GM12878 (cell line): ENCODE measurements around the gene IGIP.

ENCODE experiments used
- CREM ChIP-seq: IDR thresholded peaks from 2 replicates; pipeline ENCODE4 v1.6.1; 2014; ENCODE audit warnings: antibody characterized with exemption, low read depth
- FOXM1 ChIP-seq: IDR thresholded peaks from 2 replicates; pipeline ENCODE4 v1.6.1; 2012; ENCODE audit warnings: low read depth, mild to moderate bottlenecking, inconsistent platforms, low read length, moderate library complexity
- GABPA ChIP-seq: IDR thresholded peaks from 2 replicates; pipeline ENCODE4 v1.6.1; 2014; ENCODE audit warnings: antibody characterized with exemption, low read depth, mild to moderate bottlenecking, inconsistent platforms
- IKZF2 ChIP-seq, 2 experiments: fragments of 450-650 bp; IDR thresholded peaks; 2 replicates each; pipeline ENCODE4 v1.6.1; 2017; ENCODE audit warnings: mild to moderate bottlenecking in 2 of 2, moderate library complexity in 2 of 2
- MXI1 ChIP-seq: fragments of 150-350 bp; IDR thresholded peaks from 2 replicates; pipeline ENCODE4 v1.6.1; 2011; ENCODE audit warnings: low read depth, mild to moderate bottlenecking, inconsistent platforms, low read length, improper control_type of control experiment
- POLR2AphosphoS5 ChIP-seq: IDR thresholded peaks from 2 replicates; pipeline ENCODE4 v1.6.1; 2011; ENCODE audit warnings: mild to moderate bottlenecking, low read length, inconsistent platforms
- SIN3A ChIP-seq: IDR thresholded peaks from 2 replicates; pipeline ENCODE4 v1.6.1; 2012; ENCODE audit warnings: low read depth, low read length, improper control_type of control experiment
- TAF1 ChIP-seq: IDR thresholded peaks from 2 replicates; pipeline ENCODE4 v1.6.1; 2011; ENCODE audit warnings: mild to moderate bottlenecking, low read depth, low read length, borderline replicate concordance
- ZNF217 ChIP-seq: fragments of 450-650 bp; IDR thresholded peaks from 2 replicates; pipeline ENCODE4 v1.6.1; 2017; ENCODE audit warnings: antibody characterized with exemption, mild to moderate bottlenecking
- TF ChIP-seq, protein P1 (sequence below), 3 experiments: IDR thresholded peaks in 2 of 3; conservative IDR thresholded peaks in 1 of 3; 2 replicates each; pipeline ENCODE4 v1.5.1; 2011; ENCODE audit warnings: low read depth in 3 of 3, low read length in 3 of 3, mild to moderate bottlenecking in 3 of 3, control low read depth in 2 of 3, moderate library complexity in 2 of 3, inconsistent platforms in 1 of 3, mixed read lengths in 1 of 3; ENCODE audit not compliant: control insufficient read depth in 2 of 3, insufficient read depth in 1 of 3; ENCODE audit errors: extremely low read depth in 1 of 3
- TF ChIP-seq, protein P2 (sequence below): IDR thresholded peaks from 2 replicates; pipeline ENCODE4 v1.6.1; 2011; ENCODE audit warnings: low read depth, mild to moderate bottlenecking, low read length, moderate library complexity, borderline replicate concordance; ENCODE audit errors: extremely low read depth
- TF ChIP-seq, protein P3 (sequence below): IDR thresholded peaks from 2 replicates; pipeline ENCODE4 v1.6.1; 2012; ENCODE audit warnings: mild to moderate bottlenecking, low read depth, low read length

DNA sequence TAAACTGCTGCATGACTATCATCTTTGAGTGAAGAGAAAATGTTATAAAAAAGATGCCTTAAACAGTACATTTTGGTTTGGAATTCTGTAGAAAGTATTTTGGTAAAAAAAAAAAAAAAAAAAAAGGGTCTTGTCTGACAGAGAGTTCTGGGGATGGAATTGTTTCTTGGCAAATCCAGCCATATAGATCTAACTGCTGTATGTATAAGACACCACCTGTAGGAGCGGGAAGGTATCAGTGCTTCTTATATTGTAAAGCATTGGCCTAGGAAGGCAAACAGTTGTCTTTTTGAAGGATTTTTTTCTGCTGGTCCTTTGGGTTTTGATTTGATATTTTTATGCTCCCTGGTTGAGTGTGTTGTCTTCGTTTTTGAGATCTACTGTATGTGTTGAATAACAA, 9.0 kb upstream of the IGIP start:
- no peak for TF ChIP-seq IKZF2 (IDR thresholded peaks at IDR 0.05)
- TF ChIP-seq, protein P1, sequence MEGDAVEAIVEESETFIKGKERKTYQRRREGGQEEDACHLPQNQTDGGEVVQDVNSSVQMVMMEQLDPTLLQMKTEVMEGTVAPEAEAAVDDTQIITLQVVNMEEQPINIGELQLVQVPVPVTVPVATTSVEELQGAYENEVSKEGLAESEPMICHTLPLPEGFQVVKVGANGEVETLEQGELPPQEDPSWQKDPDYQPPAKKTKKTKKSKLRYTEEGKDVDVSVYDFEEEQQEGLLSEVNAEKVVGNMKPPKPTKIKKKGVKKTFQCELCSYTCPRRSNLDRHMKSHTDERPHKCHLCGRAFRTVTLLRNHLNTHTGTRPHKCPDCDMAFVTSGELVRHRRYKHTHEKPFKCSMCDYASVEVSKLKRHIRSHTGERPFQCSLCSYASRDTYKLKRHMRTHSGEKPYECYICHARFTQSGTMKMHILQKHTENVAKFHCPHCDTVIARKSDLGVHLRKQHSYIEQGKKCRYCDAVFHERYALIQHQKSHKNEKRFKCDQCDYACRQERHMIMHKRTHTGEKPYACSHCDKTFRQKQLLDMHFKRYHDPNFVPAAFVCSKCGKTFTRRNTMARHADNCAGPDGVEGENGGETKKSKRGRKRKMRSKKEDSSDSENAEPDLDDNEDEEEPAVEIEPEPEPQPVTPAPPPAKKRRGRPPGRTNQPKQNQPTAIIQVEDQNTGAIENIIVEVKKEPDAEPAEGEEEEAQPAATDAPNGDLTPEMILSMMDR (IDR thresholded peaks at IDR 0.05 in 2 of 3, conservative IDR thresholded peaks at IDR 0.05 in 1 of 3; ENCODE audit: control insufficient read depth in 2 of 3, extremely low read depth in 1 of 3, insufficient read depth in 1 of 3, low read depth in 3 of 3, low read length in 3 of 3): no peak; a peak in 1 of 6 replicates
- TF ChIP-seq SIN3A: no peak
- no peak for TF ChIP-seq ZNF217
- no peak for TF ChIP-seq CREM
- TF ChIP-seq GABPA: no peak
- TF ChIP-seq, protein P2, sequence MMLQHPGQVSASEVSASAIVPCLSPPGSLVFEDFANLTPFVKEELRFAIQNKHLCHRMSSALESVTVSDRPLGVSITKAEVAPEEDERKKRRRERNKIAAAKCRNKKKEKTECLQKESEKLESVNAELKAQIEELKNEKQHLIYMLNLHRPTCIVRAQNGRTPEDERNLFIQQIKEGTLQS: no peak
- TF ChIP-seq MXI1: no peak
- no peak for TF ChIP-seq FOXM1
- TF ChIP-seq, protein P3, sequence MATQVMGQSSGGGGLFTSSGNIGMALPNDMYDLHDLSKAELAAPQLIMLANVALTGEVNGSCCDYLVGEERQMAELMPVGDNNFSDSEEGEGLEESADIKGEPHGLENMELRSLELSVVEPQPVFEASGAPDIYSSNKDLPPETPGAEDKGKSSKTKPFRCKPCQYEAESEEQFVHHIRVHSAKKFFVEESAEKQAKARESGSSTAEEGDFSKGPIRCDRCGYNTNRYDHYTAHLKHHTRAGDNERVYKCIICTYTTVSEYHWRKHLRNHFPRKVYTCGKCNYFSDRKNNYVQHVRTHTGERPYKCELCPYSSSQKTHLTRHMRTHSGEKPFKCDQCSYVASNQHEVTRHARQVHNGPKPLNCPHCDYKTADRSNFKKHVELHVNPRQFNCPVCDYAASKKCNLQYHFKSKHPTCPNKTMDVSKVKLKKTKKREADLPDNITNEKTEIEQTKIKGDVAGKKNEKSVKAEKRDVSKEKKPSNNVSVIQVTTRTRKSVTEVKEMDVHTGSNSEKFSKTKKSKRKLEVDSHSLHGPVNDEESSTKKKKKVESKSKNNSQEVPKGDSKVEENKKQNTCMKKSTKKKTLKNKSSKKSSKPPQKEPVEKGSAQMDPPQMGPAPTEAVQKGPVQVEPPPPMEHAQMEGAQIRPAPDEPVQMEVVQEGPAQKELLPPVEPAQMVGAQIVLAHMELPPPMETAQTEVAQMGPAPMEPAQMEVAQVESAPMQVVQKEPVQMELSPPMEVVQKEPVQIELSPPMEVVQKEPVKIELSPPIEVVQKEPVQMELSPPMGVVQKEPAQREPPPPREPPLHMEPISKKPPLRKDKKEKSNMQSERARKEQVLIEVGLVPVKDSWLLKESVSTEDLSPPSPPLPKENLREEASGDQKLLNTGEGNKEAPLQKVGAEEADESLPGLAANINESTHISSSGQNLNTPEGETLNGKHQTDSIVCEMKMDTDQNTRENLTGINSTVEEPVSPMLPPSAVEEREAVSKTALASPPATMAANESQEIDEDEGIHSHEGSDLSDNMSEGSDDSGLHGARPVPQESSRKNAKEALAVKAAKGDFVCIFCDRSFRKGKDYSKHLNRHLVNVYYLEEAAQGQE: no peak
- TF ChIP-seq TAF1: no peak
- no peak for TF ChIP-seq POLR2AphosphoS5
